Lower leg skin (tissue), 3 donors: ENCODE measurements around the gene PNMT.

ENCODE experiments used
- CTCF ChIP-seq, 3 donors: fragments of 450-650 bp; IDR thresholded peaks; one replicate each; pipeline ENCODE4 v1.5.1; 2016; ENCODE audit warnings: antibody characterized with exemption in 3 of 3, mild to moderate bottlenecking in 3 of 3, moderate library complexity in 2 of 3
- POLR2A ChIP-seq, 2 donors: fragments of 450-650 bp; IDR thresholded peaks; one replicate each; pipeline ENCODE4 v1.6.1; 2016 to 2017; ENCODE audit warnings: antibody characterized with exemption in 2 of 2, mild to moderate bottlenecking in 1 of 2, moderate library complexity in 1 of 2

DNA sequence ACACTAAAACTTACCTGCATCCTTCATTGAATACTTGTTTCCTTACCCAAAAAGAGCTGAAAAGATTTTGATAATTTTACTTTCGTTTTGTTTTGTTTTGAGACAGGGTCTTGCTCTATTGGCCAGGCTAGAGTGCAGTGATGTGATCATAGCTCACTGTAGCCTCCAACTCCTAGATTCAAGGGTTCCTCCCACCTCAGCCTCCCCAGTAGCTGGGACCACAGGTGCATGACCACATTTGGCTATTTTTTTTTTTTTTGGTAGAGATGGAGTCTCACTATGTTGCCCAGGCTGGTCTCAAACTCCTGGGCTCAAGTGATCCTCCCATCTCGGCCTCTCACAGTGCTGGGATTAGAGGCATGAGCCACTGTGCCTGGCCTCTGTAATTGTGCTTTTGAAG lies 13.1 kb upstream of the PNMT start:
- no peak for TF ChIP-seq POLR2A (IDR thresholded peaks at IDR 0.05)
- TF ChIP-seq CTCF (IDR thresholded peaks at IDR 0.05) = no peak
